Measurements from ENCODE around the gene CYP26B1. TPM values are rescaled to one million over a fixed set of nuclear protein-coding genes. Genes with fewer than 3 reads are reported as not detected.

The CYP26B1 gene
- total RNA-seq, 1 experiment from 2014 or later = 1.7 TPM

DNA sequence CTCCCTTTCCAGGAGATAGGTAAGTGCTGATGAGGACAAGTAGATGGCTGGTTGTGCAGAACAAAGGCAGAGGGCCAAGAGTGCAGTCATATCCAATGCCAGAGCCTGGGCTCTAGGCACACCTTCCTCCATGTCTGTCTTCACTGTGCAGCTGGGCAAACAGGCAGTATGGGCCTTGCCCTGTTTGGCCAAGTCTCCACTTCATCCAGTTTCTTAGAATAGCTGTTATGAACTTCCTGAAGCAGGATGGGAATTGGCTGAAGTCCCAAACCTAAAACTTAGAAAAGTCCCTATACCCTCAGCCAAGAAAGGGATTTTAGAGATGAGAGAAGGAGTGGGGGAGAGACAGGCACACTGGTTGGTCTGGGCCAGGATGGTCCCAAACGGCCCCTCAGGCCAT is 37.5 kb upstream of the CYP26B1 start:
- Mint-ChIP-seq H3K4me3 (ENCODE audit: unreplicated experiment) (no peak overlapping the region), H3K27me3 (ENCODE audit: insufficient read depth, unreplicated experiment) (no peaks in the 10 kb centered on the region), H3K27ac (ENCODE audit: unreplicated experiment) (no peak overlapping the region), H3K9me3 (ENCODE audit: unreplicated experiment) (no peaks in the 10 kb centered on the region), H3K36me3 (ENCODE audit: insufficient read depth, unreplicated experiment) (no peaks in the 10 kb centered on the region), H3K4me1 (ENCODE audit: low read depth, unreplicated experiment) (no peaks in the 10 kb centered on the region)
- Histone ChIP-seq H3K27me3 (replicated peaks; ENCODE audit: control insufficient read depth, insufficient read depth, low read length) (no peaks in the 10 kb centered on the region), H3K9me3 (no peaks in the 10 kb centered on the region), H3K4me3 (ENCODE audit: low read depth, low read length) (no peak overlapping the region), H3K4me1 (peaks cover 9% of the 10 kb centered on the region), H3K36me3 (ENCODE audit: control insufficient read depth, insufficient read depth, low read length) (no peaks in the 10 kb centered on the region)
- DNase-seq = no peak
- intact Hi-C loops (cut with micrococcal nuclease; ENCODE audit: unreplicated experiment) = no loop called here
- ChIA-PET CTCF (no interaction called here), POLR2A (no interaction called here)
- TF ChIP-seq, protein P1, sequence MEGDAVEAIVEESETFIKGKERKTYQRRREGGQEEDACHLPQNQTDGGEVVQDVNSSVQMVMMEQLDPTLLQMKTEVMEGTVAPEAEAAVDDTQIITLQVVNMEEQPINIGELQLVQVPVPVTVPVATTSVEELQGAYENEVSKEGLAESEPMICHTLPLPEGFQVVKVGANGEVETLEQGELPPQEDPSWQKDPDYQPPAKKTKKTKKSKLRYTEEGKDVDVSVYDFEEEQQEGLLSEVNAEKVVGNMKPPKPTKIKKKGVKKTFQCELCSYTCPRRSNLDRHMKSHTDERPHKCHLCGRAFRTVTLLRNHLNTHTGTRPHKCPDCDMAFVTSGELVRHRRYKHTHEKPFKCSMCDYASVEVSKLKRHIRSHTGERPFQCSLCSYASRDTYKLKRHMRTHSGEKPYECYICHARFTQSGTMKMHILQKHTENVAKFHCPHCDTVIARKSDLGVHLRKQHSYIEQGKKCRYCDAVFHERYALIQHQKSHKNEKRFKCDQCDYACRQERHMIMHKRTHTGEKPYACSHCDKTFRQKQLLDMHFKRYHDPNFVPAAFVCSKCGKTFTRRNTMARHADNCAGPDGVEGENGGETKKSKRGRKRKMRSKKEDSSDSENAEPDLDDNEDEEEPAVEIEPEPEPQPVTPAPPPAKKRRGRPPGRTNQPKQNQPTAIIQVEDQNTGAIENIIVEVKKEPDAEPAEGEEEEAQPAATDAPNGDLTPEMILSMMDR (IDR thresholded peaks at IDR 0.05; ENCODE audit: insufficient read depth in 1 of 2, low read depth in 1 of 2, low read length in 1 of 2, severe bottlenecking in 1 of 2, unreplicated experiment in 1 of 2) = no peak
- BruUV-seq (replicated peaks) = no TSS peak

DNA sequence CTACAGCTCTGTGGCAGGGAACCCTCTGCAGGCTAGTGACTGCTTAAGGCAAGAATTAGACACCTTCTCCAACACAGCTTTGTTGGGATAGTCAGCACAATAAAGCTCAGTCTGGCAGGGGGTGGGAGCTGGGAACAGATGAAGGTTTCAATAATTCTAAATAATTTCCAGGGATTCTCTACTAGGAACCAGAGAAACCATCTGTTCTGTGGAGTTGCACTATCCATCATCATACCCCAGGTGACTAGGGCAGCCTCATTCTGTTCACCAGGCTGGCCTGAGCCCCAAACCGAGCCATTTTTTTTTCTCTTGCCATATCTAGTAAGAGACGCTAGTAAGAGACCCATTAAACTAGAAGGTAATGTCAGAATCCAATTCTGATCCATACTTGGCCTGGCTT is 35.8 kb upstream of the CYP26B1 start:
- ChIA-PET CTCF (no interaction called here), POLR2A (no interaction called here)
- TF ChIP-seq, protein P1 (IDR thresholded peaks at IDR 0.05; ENCODE audit: insufficient read depth in 1 of 2, low read depth in 1 of 2, low read length in 1 of 2, severe bottlenecking in 1 of 2, unreplicated experiment in 1 of 2) = no peak
- H3K27ac Mint-ChIP-seq (ENCODE audit: unreplicated experiment) = no peak overlapping the region
- Histone ChIP-seq H3K4me1 (peaks cover 9% of the 10 kb centered on the region), H3K4me3 (ENCODE audit: low read depth, low read length) (no peak overlapping the region), H3K27me3 (replicated peaks; ENCODE audit: control insufficient read depth, insufficient read depth, low read length) (no peaks in the 10 kb centered on the region), H3K36me3 (ENCODE audit: control insufficient read depth, insufficient read depth, low read length) (no peaks in the 10 kb centered on the region), H3K9me3 (no peaks in the 10 kb centered on the region)
- H3K27me3 Mint-ChIP-seq (ENCODE audit: insufficient read depth, unreplicated experiment) = no peaks in the 10 kb centered on the region
- no peaks in the 10 kb centered on the region for H3K36me3 Mint-ChIP-seq (ENCODE audit: insufficient read depth, unreplicated experiment)
- no peak for DNase-seq
- no TSS peak for BruUV-seq (replicated peaks)
- no peaks in the 10 kb centered on the region for H3K4me1 Mint-ChIP-seq (ENCODE audit: low read depth, unreplicated experiment)
- no peak overlapping the region for H3K4me3 Mint-ChIP-seq (ENCODE audit: unreplicated experiment)
- no peaks in the 10 kb centered on the region for H3K9me3 Mint-ChIP-seq (ENCODE audit: unreplicated experiment)
- intact Hi-C loops (cut with micrococcal nuclease; ENCODE audit: unreplicated experiment) = no loop called here

DNA sequence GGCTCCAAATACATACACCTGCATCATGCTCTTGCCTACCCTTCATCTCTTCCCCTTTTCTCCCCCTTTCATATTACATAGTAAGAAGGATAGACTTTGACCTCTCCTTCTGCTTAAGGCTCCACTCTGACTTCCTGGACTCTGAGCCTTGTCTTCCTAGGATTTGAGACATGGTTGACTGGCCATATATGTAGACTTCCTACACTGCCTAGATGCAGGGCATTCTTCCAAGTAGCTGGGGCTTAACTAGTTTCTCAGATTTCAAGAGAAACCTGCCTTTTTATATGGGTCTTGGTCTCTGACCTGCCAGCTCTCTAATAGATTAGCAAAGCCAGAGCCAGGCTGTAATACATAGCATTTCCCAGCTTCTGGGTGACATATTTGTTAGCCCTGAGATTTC is 35.4 kb upstream of the CYP26B1 start:
- Mint-ChIP-seq H3K4me1 (ENCODE audit: low read depth, unreplicated experiment) (no peaks in the 10 kb centered on the region), H3K36me3 (ENCODE audit: insufficient read depth, unreplicated experiment) (no peaks in the 10 kb centered on the region), H3K9me3 (ENCODE audit: unreplicated experiment) (no peaks in the 10 kb centered on the region), H3K27ac (ENCODE audit: unreplicated experiment) (no peak overlapping the region), H3K4me3 (ENCODE audit: unreplicated experiment) (no peak overlapping the region), H3K27me3 (ENCODE audit: insufficient read depth, unreplicated experiment) (no peaks in the 10 kb centered on the region)
- Histone ChIP-seq H3K9me3 (no peaks in the 10 kb centered on the region), H3K4me3 (ENCODE audit: low read depth, low read length) (no peak overlapping the region), H3K36me3 (ENCODE audit: control insufficient read depth, insufficient read depth, low read length) (no peaks in the 10 kb centered on the region), H3K4me1 (peaks cover 9% of the 10 kb centered on the region), H3K27me3 (replicated peaks; ENCODE audit: control insufficient read depth, insufficient read depth, low read length) (no peaks in the 10 kb centered on the region)
- no peak for DNase-seq
- intact Hi-C loops (cut with micrococcal nuclease; ENCODE audit: unreplicated experiment) = no loop called here
- CTCF ChIA-PET = no interaction called here
- TF ChIP-seq, protein P1 (IDR thresholded peaks at IDR 0.05; ENCODE audit: insufficient read depth in 1 of 2, low read depth in 1 of 2, low read length in 1 of 2, severe bottlenecking in 1 of 2, unreplicated experiment in 1 of 2) = no peak
- BruUV-seq (replicated peaks) = no TSS peak
- POLR2A ChIA-PET = no interaction called here
